DND-41 (cell line): ENCODE data around the gene LSM6.

ENCODE experiments used
- ATAC-seq: fragments of 200-7000 bp; cut with Tn5 transposase; 3 replicates; pipeline ENCODE4 v1.9.1; 2021; ENCODE audit warnings: low read depth; ENCODE audit not compliant: insufficient read depth
- DNase-seq: peaks from one replicate; pipeline ENCODE4 v3.0.0-alpha.2; 2020
- H2AFZ ChIP-seq: 2 replicates; pipeline ENCODE4 v1.6.0; 2012; ENCODE audit warnings: low read depth, low read length
- H3K27ac ChIP-seq: 2 replicates; pipeline ENCODE4 v1.5.1; 2012; ENCODE audit warnings: low read length, inconsistent platforms
- H3K27me3 ChIP-seq: fragments of 200-600 bp; sonication (generic); 2 replicates; pipeline ENCODE4 v1.6.0; 2012; ENCODE audit warnings: low read length, mild to moderate bottlenecking, inconsistent platforms; ENCODE audit not compliant: insufficient read depth, poor library complexity
- H3K36me3 ChIP-seq: 2 replicates; pipeline ENCODE4 v1.5.1; 2012; ENCODE audit warnings: low read length, inconsistent platforms; ENCODE audit not compliant: insufficient read depth
- H3K4me1 ChIP-seq: 2 replicates; pipeline ENCODE4 v1.5.1; 2012; ENCODE audit warnings: mild to moderate bottlenecking, low read length; ENCODE audit not compliant: insufficient read depth
- H3K4me2 ChIP-seq: 2 replicates; pipeline ENCODE4 v1.6.0; 2012; ENCODE audit warnings: mild to moderate bottlenecking, moderate library complexity, low read length, inconsistent platforms; ENCODE audit not compliant: insufficient read depth
- H3K4me3 ChIP-seq, 2 experiments: fragments of 200-600 bp in 1 of 2; shearing (Covaris generic) in 1 of 2; 2 replicates each; pipeline ENCODE4 v1.5.1; 2012 to 2016; ENCODE audit warnings: inconsistent platforms in 2 of 2, low read length in 2 of 2, mild to moderate bottlenecking in 2 of 2, low read depth in 1 of 2, moderate library complexity in 1 of 2
- H3K79me2 ChIP-seq: 2 replicates; pipeline ENCODE4 v1.6.0; 2012; ENCODE audit warnings: low read length, inconsistent platforms; ENCODE audit not compliant: insufficient read depth
- H3K9ac ChIP-seq: 2 replicates; pipeline ENCODE4 v1.6.0; 2012; ENCODE audit warnings: low read depth, mild to moderate bottlenecking, inconsistent platforms, low read length, moderate library complexity
- H3K9me3 ChIP-seq: 2 replicates; pipeline ENCODE4 v1.5.1; 2012; ENCODE audit warnings: low read length, moderate library complexity, mild to moderate bottlenecking, inconsistent platforms; ENCODE audit not compliant: insufficient read depth, severe bottlenecking
- H4K20me1 ChIP-seq: 2 replicates; pipeline ENCODE4 v1.6.0; 2012; ENCODE audit warnings: low read length; ENCODE audit not compliant: insufficient read depth
- CTCF ChIP-seq: IDR thresholded peaks from 2 replicates; pipeline ENCODE4 v1.5.1; 2012; ENCODE audit warnings: borderline replicate concordance, low read length, moderate library complexity, mild to moderate bottlenecking; ENCODE audit not compliant: poor library complexity, severe bottlenecking; ENCODE audit errors: extremely low read depth
- EZH2 ChIP-seq: IDR thresholded peaks from 3 replicates; pipeline ENCODE4 v1.6.1; 2012; ENCODE audit warnings: borderline replicate concordance, low read depth, mild to moderate bottlenecking, moderate library complexity, low read length, inconsistent platforms; ENCODE audit not compliant: severe bottlenecking

LSM6 gene

GRCh38 chr4:146183209-146183608, 7.7 kb downstream of the LSM6 start:
- DNase-seq = no peak
- Histone ChIP-seq H3K27me3 (no peaks in the 10 kb centered on the region), H3K9me3 (no peaks in the 10 kb centered on the region), H3K4me3 (no peak overlapping the region), H3K79me2 (peaks cover 21% of the 10 kb centered on the region), H3K4me2 (no peak overlapping the region), H3K4me1 (peaks cover 5% of the 10 kb centered on the region), H3K36me3 (peaks cover 38% of the 10 kb centered on the region), H3K27ac (no peak overlapping the region), H4K20me1 (peaks cover 10% of the 10 kb centered on the region; the same call in 1 of the 2 replicates), H3K9ac (no peak overlapping the region), H2AFZ (no peak overlapping the region)
- ATAC-seq = no peak
- TF ChIP-seq EZH2 (no peak), CTCF (no peak)

GRCh38 chr4:146186041-146186440, 10.5 kb downstream of the LSM6 start:
- Histone ChIP-seq H3K9ac (no peak overlapping the region), H3K27me3 (no peaks in the 10 kb centered on the region), H3K27ac (no peak overlapping the region), H4K20me1 (no peaks in the 10 kb centered on the region), H3K4me3 (no peak overlapping the region), H3K4me2 (no peak overlapping the region), H3K9me3 (no peaks in the 10 kb centered on the region), H3K79me2 (peaks cover 8% of the 10 kb centered on the region; the same call in 1 of the 2 replicates), H3K36me3 (peaks cover 60% of the 10 kb centered on the region), H2AFZ (no peak overlapping the region), H3K4me1 (no peaks in the 10 kb centered on the region)
- DNase-seq = no peak
- no peak for TF ChIP-seq CTCF
- no peak for TF ChIP-seq EZH2
- ATAC-seq = no peak

GRCh38 chr4:146186596-146186995, 11.1 kb downstream of the LSM6 start:
- no peak overlapping the region for H3K4me3 ChIP-seq
- ATAC-seq = no peak

More at GRCh38 chr4:146186596-146186995, 11.1 kb downstream of the LSM6 start:
- peaks cover 4% of the 10 kb centered on the region; the same call in 1 of the 2 replicates for H3K79me2 ChIP-seq
- H3K27me3 ChIP-seq = no peaks in the 10 kb centered on the region
- DNase-seq = no peak
- peaks cover 65% of the 10 kb centered on the region for H3K36me3 ChIP-seq
- H3K27ac ChIP-seq = no peak overlapping the region
- H3K4me2 ChIP-seq = no peak overlapping the region
- no peaks in the 10 kb centered on the region for H4K20me1 ChIP-seq
- H3K4me1 ChIP-seq = no peaks in the 10 kb centered on the region
- H2AFZ ChIP-seq = no peak overlapping the region
- no peak overlapping the region for H3K9ac ChIP-seq
- TF ChIP-seq CTCF (no peak), EZH2 (no peak)
- no peaks in the 10 kb centered on the region for H3K9me3 ChIP-seq
